Fibroblast of skin of left quadriceps (primary cell): Measurements from ENCODE around the gene GJC1.
A peak's percentile ranks its signal among the peaks of the same experiment; 100 is the strongest.

Experiments
- DNase-seq, 2 experiments: peaks; one replicate each; pipeline ENCODE4 v3.0.0-alpha.2; 2013; ENCODE audit warnings: low read depth in 2 of 2

GJC1 gene

DNA sequence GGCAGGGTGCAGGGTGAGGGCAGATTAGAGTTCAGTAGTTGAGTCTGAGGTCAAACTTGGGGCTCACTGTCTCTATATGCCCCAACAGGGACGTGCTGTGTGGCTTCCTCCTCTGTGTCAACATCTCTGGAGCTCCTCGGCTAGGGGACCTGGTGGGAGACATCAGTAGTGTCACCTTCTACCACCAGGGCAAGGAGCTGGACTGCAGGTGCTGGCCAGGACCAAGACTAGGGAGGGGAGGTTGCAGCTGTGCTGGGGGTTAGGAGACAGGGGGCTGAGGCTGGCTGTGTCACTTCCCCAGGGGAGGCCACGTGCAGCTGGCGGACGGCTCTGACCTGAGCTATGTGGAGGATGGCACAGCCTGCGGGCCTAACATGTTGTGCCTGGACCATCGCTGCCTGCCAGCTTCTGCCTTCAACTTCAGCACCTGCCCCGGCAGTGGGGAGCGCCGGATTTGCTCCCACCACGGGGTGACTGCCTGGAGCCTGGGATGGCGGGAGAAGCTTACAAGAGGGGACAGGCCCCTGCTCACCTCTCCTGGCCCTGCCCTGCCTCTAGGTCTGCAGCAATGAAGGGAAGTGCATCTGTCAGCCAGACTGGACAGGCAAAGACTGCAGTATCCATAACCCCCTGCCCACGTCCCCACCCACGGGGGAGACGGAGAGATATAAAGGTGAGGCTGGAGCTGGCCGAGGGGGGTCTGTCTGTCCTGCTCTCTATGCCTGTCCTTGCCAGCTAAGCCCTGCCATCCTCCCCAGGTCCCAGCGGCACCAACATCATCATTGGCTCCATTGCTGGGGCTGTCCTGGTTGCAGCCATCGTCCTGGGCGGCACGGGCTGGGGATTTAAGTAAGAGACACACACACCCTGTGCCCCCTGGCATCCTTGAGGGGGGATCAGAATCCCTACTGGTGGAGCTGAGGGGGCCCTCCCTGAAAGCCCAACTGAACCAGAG, 52.4 kb downstream of the GJC1 start:
- no peak for DNase-seq

DNA sequence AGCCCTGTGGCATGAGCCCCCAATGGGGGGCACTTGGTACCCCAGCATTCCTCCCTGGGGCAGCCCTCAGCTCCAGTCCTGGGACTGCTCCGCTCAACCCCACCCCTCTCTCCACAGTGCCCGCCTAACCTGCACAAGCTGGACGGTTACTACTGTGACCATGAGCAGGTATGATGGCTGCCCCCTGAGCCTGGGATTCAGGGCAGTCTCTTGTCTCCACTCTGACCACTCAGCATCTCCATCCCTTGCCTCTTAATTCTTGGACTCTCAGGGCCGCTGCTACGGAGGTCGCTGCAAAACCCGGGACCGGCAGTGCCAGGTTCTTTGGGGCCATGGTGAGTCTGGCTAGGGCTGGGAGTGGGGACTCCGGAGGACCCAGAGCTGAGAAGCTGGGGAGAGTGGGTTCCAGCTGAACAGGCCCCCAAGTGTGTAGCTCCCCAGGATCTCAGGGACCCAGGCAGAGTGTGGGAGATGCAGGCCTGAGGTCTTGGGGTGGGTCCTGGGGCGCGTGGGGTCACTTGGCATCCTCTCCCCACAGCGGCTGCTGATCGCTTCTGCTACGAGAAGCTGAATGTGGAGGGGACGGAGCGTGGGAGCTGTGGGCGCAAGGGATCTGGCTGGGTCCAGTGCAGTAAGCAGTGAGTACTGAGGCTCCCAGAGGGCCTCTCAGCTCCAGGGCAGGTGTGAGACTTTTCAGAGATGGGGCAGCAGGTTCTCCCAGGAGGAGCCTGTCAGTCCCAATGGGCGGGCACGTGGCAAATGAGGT, 53.3 kb downstream of the GJC1 start:
- no peak for DNase-seq

DNA sequence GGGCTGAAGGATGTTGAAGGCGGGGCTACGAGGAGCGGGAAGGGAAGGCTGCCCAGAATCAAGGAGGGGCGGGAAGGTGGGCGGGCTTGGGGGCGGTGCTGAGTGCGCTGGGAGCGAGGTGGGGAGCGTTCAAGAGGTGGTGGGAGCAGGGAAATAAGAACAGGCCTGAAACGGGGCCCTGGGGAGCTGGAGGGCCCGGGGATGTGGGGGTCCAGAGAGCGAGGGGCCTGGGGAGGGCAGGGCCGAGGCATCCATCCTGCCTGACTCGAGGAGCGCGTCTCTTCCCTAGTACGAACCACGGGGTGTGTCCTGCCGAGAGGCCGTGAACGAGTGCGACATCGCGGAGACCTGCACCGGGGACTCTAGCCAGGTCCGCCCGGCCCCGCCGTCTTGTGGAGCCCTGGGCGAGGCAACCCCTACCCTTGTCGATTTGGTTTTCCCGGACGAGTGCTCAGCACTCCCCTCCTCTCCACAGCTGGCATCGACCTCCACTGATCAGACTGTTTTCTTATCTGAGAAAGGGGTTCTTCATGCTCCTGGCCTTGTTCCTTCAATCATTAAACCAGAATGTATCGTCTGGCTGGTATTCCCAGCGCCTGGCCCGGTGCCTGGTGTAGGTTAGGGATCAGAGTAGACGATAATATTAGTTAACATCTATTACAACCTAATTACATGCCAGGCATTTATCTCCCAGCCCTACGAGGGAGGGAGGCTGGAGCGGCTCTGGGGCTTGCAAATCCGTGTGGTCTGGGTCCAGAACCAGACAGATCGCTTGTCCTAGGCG, 54.1 kb downstream of the GJC1 start:
- DNase-seq = no peak

DNA sequence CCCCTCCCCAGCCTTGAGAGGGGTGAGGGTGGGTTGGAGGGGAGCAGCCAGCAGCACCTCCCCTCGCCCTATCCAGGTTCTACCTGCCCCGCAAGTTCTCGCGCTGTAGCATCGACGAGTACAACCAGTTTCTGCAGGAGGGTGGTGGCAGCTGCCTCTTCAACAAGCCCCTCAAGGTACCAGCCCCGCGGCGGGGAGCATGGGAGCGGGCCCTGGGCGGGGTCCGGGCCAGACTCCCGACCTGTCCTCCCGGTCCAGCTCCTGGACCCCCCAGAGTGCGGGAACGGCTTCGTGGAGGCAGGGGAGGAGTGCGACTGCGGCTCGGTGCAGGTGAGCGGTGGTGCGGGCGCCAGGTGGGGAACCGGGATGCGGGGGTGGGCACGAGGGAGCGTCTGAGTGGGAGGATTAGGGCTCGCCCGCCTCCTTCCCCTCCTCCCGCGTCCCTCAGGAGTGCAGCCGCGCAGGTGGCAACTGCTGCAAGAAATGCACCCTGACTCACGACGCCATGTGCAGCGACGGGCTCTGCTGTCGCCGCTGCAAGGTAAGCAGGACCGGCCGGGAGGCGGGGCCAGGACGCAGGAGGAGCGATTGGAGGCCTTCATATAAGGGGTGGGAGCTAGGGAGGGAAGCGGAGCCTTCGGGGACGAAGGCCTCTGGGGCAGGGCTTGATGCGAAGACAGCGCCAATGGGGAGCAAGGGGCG, 54.8 kb downstream of the GJC1 start:
- DNase-seq = peak; percentile 94 to 95

- peak; percentile 39 to 50 for DNase-seq
Observed at GRCh38 chr17:44774271-44775135, 55.6 kb downstream of the GJC1 start.

GRCh38 chr17:44773140-44773539, 56.9 kb downstream of the GJC1 start:
- DNase-seq = no peak

GRCh38 chr17:44772308-44773045, 57.6 kb downstream of the GJC1 start:
- no peak for DNase-seq

DNA sequence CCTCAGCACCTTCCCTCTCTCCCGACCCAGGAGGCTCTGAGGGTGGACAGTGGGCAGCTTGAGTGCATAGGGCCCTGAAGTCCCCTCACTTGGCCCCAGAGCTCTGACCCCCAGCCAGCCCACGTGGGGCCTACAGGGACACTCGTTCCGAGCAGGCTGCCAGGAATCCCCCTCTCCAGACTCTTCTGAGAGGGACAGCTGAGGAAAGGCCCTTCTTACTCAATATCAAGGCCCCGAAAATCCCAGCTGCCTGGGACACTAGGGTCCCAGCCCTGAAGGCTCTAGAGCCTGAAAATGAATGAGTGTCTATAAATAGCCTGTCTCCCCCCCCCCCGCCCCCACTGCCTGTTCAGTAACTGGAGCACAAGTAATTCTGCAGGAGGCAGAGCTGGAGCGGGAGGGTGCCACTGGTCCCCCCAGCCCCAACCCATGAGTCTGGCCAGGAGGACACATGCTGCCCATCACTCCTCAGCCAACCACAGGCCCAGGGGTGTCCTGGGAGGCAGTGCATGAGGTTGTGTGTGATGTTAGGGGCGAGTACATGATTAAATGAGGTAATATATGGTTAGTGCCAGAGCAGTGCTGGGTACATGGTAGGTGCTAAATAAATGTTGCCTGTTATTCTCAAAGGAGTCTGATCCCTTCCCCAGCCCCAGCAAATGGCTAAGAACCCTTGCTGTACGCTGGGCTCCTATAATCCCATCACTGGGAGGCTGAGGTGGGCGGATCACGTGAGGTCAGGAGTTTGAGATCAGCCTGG, 59.7 kb downstream of the GJC1 start:
- DNase-seq = no peak

GRCh38 chr17:44769647-44770084, 60.4 kb downstream of the GJC1 start:
- DNase-seq = no peak

GRCh38 chr17:44769230-44769629, 60.9 kb downstream of the GJC1 start:
- no peak for DNase-seq

DNA sequence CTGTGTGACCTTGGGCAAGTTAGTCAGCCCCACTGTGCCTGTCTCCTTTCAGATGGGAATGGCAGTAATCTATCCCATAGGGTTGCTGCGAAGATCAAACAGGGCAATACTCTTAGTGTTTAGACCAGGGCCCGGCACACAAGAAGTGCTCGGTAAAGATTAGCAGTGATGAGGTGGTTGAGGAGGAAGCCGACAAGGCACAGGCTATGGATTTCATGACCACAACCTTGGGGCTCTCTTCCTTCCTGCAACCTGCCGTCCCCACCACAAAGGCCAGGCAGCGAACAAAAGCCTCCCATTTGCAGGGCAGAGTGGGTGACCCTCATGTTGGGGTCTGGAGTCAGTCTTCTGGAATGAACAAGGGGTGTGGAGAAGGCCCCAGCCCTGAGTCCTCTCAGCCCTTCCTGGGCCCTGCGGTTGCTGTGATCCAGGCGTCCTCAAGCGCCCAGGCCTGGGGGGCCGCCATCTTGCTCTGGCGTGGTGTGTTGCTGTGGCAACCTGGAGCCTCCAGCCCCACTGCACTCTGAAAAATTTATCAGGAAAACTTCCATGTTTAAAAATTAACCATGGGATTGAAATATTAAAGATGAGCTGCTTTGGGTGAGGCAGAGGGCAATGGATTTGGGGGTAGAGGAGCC, 61.5 kb downstream of the GJC1 start:
- DNase-seq = no peak

GRCh38 chr17:44767493-44767892, 62.6 kb downstream of the GJC1 start:
- DNase-seq = no peak

GRCh38 chr17:44766409-44767038, 63.6 kb downstream of the GJC1 start:
- no peak for DNase-seq

- no peak for DNase-seq
Observed at GRCh38 chr17:44765965-44766364, 64.1 kb downstream of the GJC1 start.

GRCh38 chr17:44763170-44763569, 66.9 kb downstream of the GJC1 start:
- DNase-seq = no peak

DNA sequence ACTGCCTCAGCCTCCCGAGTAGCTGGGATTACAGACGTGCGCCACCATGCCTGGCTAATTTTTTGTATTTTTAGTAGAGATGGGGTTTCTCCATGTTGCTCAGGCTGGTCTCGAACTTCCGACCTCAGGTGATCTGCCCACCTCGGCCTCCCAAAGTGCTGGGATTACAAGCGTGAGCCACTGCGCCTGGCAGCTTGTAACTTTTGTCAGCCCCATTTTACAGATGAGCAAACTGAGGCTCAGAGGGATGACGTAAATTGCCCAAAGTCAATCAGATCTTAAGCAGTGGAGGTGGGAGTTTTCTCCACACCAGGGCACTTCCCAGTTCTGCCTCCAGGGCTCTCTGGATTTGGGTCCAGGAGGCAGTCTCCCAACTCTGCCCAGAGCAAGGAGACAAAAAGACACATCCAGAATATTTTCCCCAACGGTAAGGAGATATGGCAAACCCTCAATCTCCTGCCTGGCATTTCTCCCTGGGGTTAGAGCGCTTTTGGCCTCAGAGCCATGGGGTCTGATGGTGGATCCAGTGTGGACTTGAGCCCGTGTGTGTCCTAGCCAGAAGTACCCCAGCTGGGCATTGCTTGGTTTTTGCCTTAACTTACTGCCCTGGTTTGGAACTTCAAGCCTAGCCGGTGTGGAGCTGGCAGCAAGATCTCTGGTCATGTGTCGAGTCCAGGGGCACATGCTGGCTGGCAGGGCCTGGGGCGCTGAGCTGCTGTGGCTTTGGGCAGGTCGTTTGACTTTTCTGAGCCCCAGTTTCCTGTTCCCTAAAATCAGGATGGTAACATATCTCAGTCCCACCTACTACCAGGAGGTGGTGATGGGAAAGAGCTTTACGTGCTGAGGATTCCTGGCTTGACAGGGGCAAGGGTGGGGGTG, 67.9 kb downstream of the GJC1 start:
- DNase-seq = no peak
